Measurements from ENCODE around the gene PIP5KL1.

PIP5KL1 gene

GRCh38 chr9:127928676-127929624 lies 1.6 kb downstream of the PIP5KL1 start:
- no peak for DNase-seq

GRCh38 chr9:127927988-127928675 lies 2.4 kb downstream of the PIP5KL1 start:
- DNase-seq, result no peak

GRCh38 chr9:127927201-127927987 lies 3.2 kb downstream of the PIP5KL1 start:
- peak in 1 of 2 experiments; percentile 28 for DNase-seq

- DNase-seq, result no peak
These were observed 3.7 kb downstream of the PIP5KL1 start for GRCh38 chr9:127926906-127927200.

DNA sequence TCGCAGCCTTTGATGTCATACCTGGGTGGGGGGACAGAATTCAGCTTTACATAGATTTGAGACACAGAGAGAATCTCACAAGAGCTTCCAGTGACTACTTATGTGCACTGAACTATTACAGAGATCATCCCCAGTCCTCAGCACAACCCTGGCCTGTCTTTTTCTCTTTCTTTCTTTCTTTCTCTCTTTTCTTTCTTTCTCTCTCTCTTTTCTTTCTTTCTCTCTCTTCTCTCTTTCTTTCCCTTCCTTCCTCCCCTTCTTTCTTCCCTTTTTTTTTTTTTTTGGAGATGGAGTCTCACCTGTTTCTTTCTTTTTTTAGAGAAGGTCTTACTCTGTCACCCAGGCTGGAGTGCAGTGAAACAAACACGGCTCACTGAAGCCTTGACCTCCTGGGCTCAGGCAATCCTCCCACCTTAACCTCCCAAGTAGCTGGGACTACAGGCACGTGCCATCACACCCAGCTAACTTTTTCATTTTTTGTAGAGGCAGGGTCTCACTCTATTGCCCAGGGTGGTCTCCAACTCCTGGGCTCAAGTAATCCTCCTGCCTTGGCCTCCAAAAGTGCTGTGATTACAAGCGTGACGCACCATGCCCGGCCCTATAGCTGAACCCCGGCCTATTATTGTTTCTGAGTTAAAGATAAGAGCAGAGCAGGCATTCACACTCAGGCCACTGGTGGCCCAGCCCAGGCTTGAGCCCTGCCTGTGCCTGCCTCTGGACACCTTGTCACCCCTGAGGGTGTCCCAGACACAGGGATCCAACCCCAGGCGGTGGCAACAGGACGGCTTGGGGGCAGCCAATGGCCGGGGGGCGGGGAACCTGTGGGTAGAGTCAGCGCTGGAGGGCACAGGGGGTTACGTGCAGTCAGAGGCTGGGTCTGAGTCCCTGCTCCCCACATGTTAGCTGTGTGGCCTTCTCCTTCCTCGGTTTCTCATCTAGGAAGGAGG lies 4.3 kb downstream of the PIP5KL1 start:
- DNase-seq, result no peak

GRCh38 chr9:127924736-127925444 lies 5.7 kb downstream of the PIP5KL1 start:
- DNase-seq, result no peak

GRCh38 chr9:127923771-127924170 lies 6.8 kb downstream of the PIP5KL1 start:
- no peak for DNase-seq

- no peak for DNase-seq
These were observed 7.5 kb downstream of the PIP5KL1 start for GRCh38 chr9:127923046-127923445.

DNA sequence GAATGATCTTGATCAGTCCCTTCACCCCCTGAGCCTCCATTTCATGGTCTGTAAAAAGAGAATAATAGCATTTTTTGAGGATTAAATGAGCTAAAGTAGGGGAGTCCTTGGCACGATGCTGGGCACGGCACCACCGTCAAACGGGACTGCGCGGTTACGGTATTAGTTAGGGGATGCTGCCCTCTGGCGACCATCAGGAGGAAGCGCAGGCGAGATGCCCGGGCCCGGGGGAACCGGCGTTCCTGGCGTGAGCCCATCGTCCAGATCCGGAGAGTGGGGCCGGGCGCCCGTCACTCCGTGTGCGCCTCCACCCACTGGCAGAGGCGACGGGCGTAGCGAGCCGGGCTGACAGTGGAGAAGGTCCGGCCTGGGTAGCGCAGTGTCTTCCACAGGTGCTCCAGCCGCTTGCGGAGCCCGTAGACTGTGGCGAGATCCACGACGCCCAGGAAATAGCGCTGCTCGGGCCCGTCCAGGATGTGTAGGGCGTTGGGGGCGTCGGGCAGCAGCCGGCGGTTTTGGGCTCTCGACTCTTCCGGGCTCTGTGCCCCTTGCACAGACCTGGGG lies 8.9 kb downstream of the PIP5KL1 start:
- peak in 1 of 2 experiments; percentile 37 for DNase-seq

GRCh38 chr9:127920794-127921193 lies 9.8 kb downstream of the PIP5KL1 start:
- DNase-seq, result no peak

- DNase-seq, result no peak
These were observed 11.2 kb downstream of the PIP5KL1 start for GRCh38 chr9:127919253-127919815.

- no peak for DNase-seq
These were observed 12.1 kb downstream of the PIP5KL1 start for GRCh38 chr9:127918183-127919107.

DNA sequence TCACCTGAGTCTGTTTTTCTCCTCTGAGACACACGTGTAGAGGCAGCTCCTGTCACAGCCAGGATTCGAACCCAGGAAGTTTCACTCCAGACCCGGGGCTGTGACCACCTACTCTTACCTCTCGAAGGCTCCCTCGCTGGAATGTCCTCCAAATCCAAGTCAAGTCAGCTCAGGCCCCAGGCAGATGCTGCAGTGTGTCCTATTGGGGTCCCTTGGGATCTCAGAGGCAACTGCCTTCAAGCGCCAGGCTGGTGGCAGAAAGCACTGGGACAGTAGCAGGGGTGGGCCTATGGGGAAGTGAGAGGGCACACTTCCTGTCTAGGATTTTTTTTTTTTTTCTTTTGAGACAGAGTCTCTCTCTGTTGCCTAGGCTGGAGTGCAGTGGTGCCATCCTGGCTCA lies 13.0 kb downstream of the PIP5KL1 start:
- DNase-seq, result no peak

DNA sequence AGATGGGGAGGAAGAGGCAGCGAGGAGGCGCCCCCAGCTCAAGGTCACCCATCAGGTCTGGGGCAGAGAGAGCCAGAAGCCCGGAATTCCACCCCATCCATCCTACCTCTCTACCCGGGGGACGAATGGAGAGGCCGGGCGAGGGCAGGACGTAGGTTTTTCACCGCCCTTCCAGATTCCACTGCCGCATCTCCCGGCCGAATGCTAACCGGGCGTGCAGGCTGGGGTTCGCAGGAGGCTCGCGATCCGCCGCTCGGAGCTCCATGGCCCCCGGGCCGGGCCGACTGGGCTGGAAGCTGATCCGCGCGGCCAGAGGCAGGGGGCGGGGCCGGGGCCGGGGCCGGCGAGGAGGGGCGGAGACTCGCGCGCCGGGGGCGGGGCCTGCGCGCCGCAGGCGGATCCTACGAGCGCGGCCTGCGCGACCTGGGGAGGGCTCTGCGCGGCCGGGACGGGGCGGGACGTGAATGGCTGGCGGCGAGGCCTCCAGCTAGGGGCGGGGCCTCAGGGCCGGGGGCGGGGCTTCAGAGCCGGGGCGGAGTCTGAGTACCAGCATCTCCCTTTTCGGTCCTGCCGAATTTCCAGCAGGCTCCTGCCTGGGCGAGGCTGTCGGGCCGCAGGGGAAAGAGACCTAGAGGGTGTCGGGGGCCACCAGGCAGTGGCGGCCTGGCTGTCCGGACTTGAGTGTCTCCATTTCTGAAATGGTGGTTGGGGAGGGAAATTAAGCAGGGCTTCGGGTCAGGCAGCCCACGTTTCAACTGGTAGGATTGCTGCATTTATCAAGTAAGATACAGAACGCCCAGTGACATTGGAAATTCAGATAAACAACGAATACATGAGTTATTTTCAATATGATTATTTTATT lies 13.6 kb downstream of the PIP5KL1 start, which contains the start of gene ST6GALNAC4:
ST6GALNAC4 (minus strand) TSS at position 322 of the 862 bp plus-strand sequence. CDS start 622 bp downstream, outside the sequence.
- DNase-seq, result peak; percentile 70 to 92

GRCh38 chr9:127915801-127916719 lies 14.5 kb downstream of the PIP5KL1 start:
- DNase-seq, result peak; percentile 84 to 90

- peak in 1 of 2 experiments; percentile 74 for DNase-seq
These were observed 15.2 kb downstream of the PIP5KL1 start for GRCh38 chr9:127915325-127915752.

DNA sequence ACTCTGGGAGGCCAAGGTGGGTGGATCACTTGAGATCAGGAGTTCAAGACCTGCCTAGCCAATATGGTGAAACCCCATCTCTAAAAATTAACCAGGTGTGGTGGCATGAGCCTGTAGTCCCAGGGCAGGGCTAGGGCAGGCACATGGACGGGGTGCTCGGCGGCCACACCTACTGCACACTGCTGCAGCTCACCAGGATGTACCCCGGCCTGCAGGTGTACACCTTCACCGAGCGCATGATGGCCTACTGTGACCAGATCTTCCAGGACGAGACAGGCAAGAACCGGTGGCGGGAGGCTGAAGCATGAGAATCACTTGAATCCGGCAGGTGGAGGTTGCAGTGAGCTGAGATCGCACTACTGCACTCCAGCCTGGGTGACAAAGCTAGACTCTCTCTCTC lies 16.9 kb downstream of the PIP5KL1 start:
- DNase-seq, result no peak
